ENCODE results near the gene FAM240A. TPM values are rescaled to one million over a fixed set of nuclear protein-coding genes. Genes with fewer than 3 reads are reported as not detected.
"Not testable (repeated sequence)": the region's sequence is repeated elsewhere in the genome, so short reads cannot be mapped to it uniquely, and the experiment has no call there.

The FAM240A gene
- total RNA-seq, 1 donor from 2014 or later, result not detected

DNA sequence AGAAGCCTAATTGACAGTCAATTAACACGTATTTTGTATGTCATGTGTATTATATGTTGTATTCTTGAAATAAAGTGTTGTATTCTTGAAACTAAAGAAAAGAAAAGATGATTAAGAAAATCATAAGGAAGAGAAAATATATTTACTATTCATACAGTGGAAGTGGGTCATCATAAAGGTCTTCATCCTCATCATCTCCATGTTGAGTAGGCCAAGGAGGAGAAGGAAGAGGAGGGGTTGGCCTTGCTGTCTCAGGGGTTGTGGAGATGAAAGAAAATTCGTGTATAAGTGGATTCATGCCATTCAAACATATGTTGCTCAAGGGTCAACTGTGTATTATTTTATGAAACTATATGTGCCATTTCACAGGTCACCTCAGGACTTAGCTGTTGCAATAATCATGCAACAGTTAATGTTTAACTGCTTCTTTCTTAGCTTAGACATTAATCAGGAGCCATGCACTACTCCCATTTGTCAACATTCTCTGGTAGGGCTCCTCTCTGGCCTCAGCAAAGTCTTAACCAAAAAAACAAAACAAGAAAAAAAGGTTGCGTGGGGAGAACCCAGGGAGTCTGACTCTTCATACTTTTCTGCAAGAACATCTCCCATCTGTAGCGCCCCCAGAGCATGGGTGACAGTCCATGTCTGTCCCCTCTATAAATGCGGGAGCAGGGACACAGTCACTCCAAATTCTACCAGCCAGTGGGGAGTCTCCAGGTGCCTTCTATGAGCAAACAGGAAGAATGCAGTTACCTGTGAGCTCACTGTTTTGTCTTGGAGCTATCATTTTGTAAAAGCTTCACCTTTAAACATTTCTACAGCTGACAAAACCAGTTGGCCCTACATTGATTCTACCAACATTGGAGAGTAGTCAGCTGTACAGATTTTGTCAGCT lies 26.3 kb upstream of the FAM240A start:
- intact Hi-C loops (cut with micrococcal nuclease), result no loop called here
- DNase-seq (no peak), ATAC-seq (no peak)

DNA sequence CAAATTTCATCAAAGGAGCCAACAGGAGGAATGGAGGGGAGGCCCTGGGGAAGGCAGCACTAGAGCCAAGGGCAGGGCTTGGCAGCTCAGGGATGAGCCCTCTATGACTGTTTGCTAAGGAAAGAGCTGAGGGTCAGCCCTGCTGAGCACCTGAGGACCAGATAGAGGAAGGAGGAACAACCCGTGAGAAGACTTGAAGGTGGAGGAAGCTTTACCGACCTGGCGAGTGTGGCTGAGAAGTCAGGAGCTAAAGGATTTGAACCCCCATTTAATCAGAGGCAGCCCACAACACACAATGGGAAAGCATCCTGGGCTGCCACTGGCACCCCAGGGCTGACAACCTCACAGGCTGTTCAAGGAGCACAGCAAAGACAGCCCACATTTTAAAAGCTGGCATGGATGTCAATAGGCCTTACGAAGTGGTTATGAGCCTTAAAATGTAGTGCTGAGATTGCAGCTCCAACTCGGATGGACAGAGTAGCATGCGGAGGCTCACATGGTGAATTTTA lies 25.5 kb upstream of the FAM240A start:
- no peak for DNase-seq
- no peak for ATAC-seq
- intact Hi-C loops (cut with micrococcal nuclease), result no loop called here

DNA sequence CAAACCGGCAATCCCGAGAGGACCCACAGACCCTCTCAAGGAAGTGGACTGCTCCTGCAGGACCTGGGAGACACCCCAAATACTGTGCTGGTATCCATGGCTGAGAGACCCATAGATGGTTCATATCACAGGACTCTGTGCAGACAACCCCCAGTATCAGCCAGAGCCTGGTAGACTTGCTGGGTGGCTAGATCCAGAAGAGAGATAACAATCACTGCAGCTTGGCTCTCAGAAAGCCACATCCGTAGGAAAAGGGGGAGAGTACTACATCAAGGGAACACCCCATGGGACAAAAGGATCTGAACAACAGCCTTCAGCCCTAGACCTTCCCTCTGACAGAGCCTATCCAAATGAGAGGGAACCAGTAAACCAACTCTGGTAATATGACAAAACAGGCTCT lies 25.1 kb upstream of the FAM240A start:
- DNase-seq; ATAC-seq; intact Hi-C loops (cut with micrococcal nuclease): not testable (repeated sequence)

DNA sequence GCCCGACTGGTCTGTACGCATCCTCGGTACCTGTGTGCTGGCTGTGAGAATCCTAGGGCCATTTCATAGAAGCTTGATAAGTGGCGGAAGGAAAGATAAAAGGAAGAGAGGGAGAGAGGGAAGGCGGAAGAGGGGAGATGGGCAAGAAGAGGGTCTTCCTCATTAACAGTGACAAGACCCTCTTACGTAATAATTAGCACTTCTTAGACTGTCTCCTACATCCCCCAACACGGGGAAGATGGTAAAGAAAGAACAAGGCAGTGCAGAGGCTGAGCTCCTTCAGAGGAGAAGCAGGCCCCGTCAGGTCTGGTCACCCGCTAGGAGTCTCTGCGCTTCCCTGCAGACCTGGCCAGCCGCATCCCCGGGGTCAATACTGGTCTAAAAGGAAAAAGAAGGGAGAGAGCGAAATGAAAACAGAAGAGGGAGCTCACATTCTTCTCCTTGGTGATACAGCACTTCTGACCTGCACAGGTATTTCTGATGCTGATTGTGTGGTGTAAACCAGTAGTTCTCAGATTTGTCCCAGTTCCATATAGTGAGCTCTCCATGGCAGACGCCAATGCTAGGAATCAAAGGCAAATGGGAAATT lies 19.0 kb upstream of the FAM240A start:
- DNase-seq (no peak), ATAC-seq (no peak)
- intact Hi-C loops (cut with micrococcal nuclease), result no loop called here

DNA sequence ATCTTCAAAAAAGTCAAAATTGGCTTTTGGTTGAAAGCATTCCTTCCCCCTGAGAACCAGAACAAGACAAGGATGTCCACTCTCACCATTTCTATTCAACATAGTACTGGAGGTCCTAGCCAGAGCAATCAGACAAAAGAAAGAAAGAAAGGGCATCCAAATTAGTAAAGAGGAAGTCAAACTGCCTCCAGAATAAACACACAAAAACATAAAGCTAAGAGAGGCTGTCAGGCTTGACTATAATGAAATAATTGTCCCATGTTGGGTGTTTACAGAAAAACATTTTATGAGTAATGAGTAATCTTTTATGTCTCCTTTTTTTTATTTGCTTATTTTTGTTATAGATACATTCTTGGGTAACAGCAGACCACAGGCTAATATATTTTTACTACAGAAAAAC lies 18.3 kb upstream of the FAM240A start:
- intact Hi-C loops (cut with micrococcal nuclease), result no loop called here
- DNase-seq (no peak), ATAC-seq (no peak)

DNA sequence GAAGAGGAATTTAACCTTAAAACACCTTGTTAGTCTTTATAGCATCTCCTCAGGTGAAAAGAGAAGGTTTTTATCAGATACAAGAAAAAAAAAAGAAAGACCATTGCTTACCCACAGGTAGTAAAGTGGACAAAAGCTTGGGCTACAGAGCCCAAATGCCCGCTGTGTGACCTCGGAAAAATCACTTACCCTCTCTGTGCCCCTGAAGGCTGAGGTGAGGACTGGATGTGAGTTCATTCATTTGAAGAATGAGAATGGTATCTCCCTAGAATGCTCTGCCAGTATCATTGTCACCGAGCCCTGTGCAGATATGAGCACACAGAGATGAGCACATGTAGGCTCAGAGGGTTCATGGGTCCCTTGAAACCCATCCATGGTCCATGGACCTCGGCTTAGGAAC lies 17.6 kb upstream of the FAM240A start:
- DNase-seq (no peak), ATAC-seq (no peak)
- intact Hi-C loops (cut with micrococcal nuclease), result no loop called here

DNA sequence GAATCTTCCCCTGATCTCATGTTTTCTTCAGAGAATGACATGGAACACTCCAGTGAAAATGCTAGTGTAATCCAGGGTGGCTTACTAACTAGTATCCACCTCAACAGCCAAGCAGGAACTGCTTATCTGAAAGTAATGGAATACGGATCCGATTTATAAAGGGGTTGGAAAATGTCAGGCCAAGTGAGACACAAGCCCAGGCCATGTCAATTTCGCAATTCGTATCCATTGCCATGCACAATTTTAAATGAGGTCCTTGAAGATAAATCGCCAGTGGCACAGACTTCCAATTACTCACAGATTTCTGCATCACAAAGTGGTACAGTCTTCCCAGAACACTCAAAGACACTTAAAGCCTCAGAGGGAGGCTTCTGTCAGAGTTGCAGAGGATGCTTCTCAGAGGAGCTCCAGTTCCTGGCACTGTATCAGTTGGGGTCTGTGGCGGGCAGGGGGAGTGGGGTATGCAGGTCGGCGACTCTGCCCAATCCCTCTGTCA lies 16.5 kb upstream of the FAM240A start:
- ATAC-seq (no peak), DNase-seq (no peak)
- intact Hi-C loops (cut with micrococcal nuclease), result no loop called here

DNA sequence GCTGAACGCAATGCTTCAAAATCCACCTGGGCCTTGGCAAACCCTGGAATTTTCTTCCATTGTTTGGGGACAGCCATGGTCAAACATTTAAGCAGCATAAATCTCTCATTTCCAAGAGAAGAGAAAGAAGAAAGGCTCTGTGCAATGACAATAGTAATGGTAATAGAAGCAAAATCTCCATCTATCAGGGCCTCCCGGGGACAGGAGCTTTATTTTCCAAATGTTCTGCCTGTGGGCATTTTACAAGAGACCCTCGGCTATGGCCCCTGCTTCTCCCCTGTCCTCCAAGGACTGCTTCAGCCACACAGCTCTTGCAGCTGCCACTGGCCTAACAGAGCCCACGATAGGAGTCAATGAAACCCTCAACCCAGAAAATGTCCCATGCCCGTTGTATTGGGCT lies 12.7 kb upstream of the FAM240A start:
- ATAC-seq (no peak), DNase-seq (no peak)
- intact Hi-C loops (cut with micrococcal nuclease), result no loop called here

DNA sequence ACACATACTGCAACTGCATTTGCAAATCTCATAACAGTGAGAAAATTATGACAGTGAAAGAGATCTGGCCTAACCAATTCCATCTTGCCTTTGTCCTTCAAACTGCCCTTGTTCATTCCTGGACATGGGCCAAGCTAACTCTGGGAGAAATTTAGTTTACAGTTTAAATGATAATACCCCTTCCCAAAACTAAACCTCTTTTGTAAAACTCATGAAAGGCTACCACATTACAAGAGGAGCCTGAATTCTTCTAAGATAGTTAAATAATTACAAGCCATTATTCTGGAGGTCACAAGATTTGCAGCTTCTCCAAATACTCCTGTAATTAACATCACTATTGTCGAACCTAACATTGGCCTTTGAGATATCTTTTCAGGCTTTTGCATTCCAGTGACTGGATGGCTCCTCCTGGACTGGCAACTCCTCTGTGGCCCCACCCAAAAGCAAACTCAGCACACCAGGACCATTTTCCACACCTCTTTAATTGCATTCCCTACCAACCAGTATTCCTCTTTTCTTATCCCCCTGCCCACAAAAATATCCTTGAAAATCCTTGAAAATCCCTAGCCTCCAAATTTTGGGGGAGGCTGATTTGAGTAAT lies 8.8 kb upstream of the FAM240A start:
- no peak for ATAC-seq

DNA sequence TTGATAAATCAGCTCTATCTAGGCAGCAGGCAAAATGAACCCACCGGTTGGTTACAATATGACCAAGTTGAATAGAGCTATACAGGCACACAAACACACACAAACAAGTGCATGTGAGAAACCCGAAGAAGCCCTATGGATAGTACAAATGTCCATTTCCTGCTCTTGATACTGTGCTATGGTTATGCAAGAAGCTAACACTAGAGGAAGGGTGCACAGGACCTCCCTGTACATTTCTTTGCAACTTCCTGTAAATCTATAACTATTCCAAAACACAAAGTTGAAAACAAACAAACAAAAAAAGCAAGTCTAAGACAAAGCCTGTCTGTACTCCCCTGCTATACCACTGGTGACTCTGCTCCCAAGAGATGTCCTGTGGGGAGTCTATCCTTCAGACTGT lies 8.2 kb upstream of the FAM240A start:
- DNase-seq (no peak), ATAC-seq (no peak)
- intact Hi-C loops (cut with micrococcal nuclease), result no loop called here

More for the DNA sequence above, 8.8 kb upstream of the FAM240A start:
- intact Hi-C loops (cut with micrococcal nuclease), result no loop called here
- DNase-seq, result no peak

DNA sequence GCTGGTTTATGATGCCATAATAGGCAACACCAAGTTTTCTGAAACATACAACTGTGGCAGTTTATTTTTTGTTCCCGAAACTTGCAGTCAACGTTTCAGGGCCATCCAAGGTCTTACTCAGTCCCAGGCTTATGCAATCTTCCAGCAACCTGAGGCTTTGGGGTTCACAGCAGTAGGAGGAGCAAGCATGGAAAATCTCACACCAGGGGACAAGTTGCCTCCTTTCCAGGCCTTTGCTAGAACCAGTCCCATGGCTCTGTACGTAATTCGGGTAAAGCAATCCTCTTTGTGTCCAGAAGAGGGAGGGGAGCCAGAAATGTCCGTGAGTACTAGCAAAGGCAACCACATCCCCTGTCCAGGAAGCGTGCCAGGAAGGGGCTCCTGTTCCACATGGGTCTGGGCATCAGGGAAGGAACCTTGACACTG lies 4.7 kb upstream of the FAM240A start:
- DNase-seq (no peak), ATAC-seq (no peak)
- intact Hi-C loops (cut with micrococcal nuclease), result no loop called here

DNA sequence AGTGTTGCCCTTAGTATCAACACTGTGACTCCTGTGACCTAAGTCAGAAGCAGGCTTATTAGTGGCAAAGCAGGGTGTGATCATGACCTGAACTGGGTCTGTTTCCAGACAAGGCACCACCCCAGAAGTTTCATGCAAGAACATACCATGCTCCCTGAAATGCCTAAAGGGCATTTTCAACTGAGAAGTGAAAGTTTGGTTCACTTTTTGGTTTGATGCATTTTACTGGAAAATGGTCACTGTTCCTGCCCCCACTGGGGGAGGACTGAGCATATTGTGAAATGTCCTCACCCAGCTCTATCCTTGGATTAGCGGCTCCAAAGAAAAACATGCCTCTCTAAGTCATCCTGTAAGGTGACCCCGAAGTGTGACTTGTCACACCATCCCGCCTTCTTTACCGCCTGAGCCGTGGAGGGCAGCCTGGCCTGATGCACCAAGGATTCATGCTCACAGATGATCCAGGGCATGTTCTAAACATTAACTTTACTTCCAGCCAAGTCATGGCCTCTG lies 3.1 kb upstream of the FAM240A start:
- intact Hi-C loops (cut with micrococcal nuclease), result no loop called here
- no peak for ATAC-seq
- no peak for DNase-seq

DNA sequence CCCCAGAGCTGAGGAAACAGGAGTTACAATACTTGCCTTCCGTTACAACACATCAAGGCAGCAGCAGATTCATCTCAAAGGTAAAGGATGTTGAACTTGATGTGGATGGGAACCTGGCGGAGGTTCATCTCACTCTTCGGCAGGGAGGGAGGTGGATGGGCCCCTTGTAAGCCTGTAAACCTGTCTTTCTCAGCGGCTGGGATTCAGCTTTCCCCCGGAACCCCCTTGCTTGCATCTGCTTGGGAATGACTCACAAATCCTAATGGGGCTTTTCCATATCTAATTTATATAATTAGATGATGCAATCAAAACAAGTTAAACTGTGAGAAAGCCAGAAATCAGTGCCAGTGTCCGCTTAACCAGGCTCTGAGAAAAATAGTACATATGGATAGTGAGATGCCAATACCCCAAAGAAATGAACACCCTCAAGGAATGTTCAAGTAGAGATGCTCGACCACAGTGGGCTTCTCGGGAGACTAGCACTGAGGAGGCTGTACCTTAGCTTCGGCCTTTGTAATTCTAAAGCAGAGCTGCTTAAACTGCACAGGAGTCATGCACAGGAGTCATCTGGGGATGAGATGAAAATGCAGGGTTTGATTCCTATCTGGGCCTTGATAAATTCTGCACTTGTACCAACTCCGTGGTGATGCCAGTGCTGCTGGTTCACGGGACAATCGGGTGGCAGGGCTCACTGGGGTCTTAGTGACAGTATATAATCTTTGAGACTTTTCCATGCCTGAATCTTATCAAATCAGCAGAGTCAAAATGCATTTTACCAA lies 2.2 kb upstream of the FAM240A start:
- no peak for ATAC-seq
- no peak for DNase-seq
- intact Hi-C loops (cut with micrococcal nuclease), result no loop called here

DNA sequence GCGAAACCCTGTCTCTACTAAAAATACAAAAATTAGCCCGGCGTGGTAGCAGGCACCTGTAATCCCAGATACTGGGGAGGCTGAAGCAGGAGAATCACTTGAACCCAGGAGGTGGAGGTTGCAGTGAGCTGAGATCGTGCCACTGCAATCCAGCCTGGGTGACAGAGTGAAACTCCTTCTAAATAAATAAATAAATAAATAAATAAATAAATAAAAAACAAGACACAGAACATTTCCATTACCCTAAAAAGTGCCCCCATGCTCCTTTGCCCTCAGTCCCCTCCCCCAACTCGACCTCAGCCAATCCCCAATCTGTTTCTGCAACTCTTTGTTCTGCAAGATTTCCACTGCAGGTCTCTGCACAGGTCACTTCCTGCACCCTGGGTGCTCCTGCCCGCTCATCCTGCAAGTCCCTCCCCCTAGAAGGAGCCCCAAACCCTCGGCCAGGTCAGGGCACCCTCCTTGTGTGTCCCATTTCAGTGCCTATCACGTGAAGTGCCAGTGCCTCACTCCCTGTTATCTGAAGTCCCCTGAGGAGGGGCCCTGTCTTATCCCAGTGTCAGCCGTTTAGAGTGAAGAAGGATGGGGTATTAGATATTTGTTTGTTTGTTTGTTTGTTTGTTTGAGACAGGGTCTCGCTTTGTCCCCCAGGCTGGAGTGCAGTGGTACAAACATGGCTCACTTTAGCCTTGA lies 1.1 kb downstream of the FAM240A start:
- no peak for ATAC-seq
- DNase-seq, result no peak
- intact Hi-C loops (cut with micrococcal nuclease), result no loop called here

DNA sequence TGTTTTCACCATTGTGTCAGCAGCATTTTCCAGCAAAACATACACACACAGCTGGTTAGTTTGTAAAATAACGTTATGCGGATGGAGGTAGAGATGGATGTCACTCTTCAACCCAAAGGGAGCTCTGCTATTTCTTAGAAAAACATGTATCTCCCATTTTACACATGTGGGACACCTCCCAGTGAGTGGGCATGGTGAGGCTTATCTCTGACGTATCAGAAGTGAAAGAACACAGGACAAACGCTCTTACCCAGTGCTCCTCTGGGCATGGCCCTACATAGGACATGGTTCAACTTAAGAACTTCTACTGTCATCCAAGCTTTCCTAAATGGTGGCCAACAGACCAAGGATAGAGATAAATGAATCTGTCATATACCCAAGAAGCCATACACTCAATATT lies 2.1 kb downstream of the FAM240A start:
- ATAC-seq (no peak), DNase-seq (no peak)
- intact Hi-C loops (cut with micrococcal nuclease), result no loop called here

DNA sequence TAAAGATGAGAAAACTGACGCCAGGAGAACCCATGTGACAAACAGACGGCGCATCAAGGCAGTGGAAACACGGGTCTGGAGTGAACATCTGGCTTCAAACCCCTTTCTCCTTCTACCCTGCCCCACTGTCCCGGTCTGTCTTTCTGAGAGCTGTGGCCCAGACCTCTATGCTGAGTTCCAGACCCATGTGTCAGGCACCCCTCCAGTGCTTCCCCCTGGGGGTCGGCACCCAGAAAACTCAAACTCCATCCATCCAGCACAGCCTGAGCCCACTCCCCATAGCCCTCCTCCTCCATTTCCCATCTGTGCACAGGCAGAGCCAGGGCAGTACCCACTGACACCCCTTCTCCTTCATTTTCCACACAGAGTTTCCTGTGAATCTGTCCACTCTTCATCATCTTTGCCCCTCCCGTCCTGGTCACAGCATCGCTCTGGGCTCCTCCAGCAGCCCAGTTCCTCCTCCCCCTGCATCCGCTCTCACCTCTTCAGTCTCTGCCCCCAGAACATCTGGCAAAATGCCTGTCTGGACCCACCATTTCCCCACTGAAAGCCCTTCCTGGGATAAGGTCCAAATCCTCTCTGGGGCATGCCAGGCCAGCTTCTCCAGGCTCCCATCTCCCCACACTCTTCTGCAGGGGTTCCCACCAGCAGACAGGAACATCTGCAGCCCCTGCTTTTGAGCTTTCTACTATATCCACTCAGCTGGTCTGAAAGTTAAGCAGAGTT lies 2.9 kb downstream of the FAM240A start:
- ATAC-seq, result no peak
- no peak for DNase-seq
- intact Hi-C loops (cut with micrococcal nuclease), result no loop called here

DNA sequence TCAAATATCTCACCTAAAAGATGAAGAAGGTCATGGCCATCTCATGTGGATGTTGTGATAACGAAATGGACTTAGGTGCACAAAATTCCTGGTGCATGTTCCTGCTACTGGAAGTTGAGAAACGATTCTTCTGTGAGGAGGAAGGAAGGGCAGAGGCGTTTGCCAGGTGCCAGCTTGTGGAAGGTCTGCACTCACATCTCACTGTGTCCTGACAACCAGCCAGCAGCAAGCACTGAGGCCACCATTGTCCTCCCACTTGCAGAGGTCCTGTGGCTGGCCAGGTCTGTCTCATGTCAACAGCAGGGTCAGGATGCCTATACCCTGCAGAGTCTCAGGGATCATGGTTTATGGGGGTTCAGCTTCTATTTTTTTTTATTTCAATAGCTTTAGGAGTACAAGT lies 3.7 kb downstream of the FAM240A start:
- no peak for DNase-seq
- ATAC-seq, result no peak
- intact Hi-C loops (cut with micrococcal nuclease), result no loop called here

DNA sequence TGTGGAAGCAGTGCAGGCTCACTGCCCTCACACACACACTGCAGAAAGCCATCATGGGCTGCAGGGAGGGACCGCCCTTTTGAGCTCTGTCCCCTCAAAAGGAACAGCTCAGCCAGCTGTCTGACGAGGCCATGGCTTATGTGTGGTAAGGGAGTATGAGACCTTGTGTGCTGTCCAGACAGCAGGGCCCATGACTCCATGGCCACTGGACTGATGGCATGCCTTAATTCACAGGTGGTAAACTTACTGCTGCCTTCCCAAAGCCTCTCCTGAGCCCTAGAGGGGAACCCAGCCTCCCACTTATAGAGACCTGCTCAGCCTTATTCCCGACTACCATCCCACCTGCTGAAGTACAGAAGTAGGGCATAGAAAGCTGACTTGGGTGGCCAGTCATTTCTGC lies 5.6 kb downstream of the FAM240A start:
- DNase-seq (no peak), ATAC-seq (no peak)
- intact Hi-C loops (cut with micrococcal nuclease), result no loop called here
